Measurements from ENCODE around the gene NCKAP5.

NCKAP5 gene

GRCh38 chr2:133581010-133581760, 12.9 kb upstream of the NCKAP5 start:
- CTCF ChIA-PET = interaction anchor here (0.8 to 1.6 kb wide), 3 partner anchors 11 to 70 kb away, joined by 3 to 4 read pairs (median 3); no protein-coding TSS in a partner anchor
- TF ChIP-seq CTCF (IDR thresholded peaks at IDR 0.05; ENCODE audit: control extremely low read depth, extremely low read depth, low read depth, missing control alignments) = no peak
- no peak for DNase-seq (ENCODE audit: extremely low spot score)
- POLR2A ChIA-PET = no interaction called here

GRCh38 chr2:133579274-133579673, 11.0 kb upstream of the NCKAP5 start:
- DNase-seq (ENCODE audit: extremely low spot score) = no peak
- CTCF ChIA-PET = interaction anchor here (0.8 to 1.4 kb wide), 4 partner anchors 12 to 60 kb away, joined by 3 to 5 read pairs (median 3); no protein-coding TSS in a partner anchor
- POLR2A ChIA-PET = no interaction called here
- no peak for TF ChIP-seq CTCF (IDR thresholded peaks at IDR 0.05; ENCODE audit: control extremely low read depth, extremely low read depth, low read depth, missing control alignments)

- TF ChIP-seq CTCF (IDR thresholded peaks at IDR 0.05; ENCODE audit: control extremely low read depth, extremely low read depth, low read depth, missing control alignments) = no peak
- CTCF ChIA-PET = no interaction called here
- POLR2A ChIA-PET = no interaction called here
- no peak for DNase-seq (ENCODE audit: extremely low spot score)
Measured at GRCh38 chr2:133576714-133577113, 8.5 kb upstream of the NCKAP5 start.

GRCh38 chr2:133574620-133575019, 6.4 kb upstream of the NCKAP5 start:
- DNase-seq (ENCODE audit: extremely low spot score) = no peak
- POLR2A ChIA-PET = no interaction called here
- TF ChIP-seq CTCF (IDR thresholded peaks at IDR 0.05; ENCODE audit: control extremely low read depth, extremely low read depth, low read depth, missing control alignments) = no peak
- CTCF ChIA-PET = no interaction called here

- no peak for DNase-seq (ENCODE audit: extremely low spot score)
- POLR2A ChIA-PET = no interaction called here
- no peak for TF ChIP-seq CTCF (IDR thresholded peaks at IDR 0.05; ENCODE audit: control extremely low read depth, extremely low read depth, low read depth, missing control alignments)
- CTCF ChIA-PET = interaction anchor here (0.9 kb wide), 1 partner anchor 13 kb away, joined by 3 read pairs; no protein-coding TSS in a partner anchor
Measured at GRCh38 chr2:133574186-133574585, 5.9 kb upstream of the NCKAP5 start.

GRCh38 chr2:133573491-133574162, 5.4 kb upstream of the NCKAP5 start:
- ChIA-PET POLR2A (no interaction called here), CTCF (interaction anchor here (0.9 kb wide), 1 partner anchor 13 kb away, joined by 3 read pairs; no protein-coding TSS in a partner anchor)
- no peak for DNase-seq (ENCODE audit: extremely low spot score)

More at GRCh38 chr2:133573491-133574162, 5.4 kb upstream of the NCKAP5 start:
- TF ChIP-seq CTCF (IDR thresholded peaks at IDR 0.05; ENCODE audit: control extremely low read depth, extremely low read depth, low read depth, missing control alignments) = no peak
